ENCODE data around the gene ADGRG6.

DNA sequence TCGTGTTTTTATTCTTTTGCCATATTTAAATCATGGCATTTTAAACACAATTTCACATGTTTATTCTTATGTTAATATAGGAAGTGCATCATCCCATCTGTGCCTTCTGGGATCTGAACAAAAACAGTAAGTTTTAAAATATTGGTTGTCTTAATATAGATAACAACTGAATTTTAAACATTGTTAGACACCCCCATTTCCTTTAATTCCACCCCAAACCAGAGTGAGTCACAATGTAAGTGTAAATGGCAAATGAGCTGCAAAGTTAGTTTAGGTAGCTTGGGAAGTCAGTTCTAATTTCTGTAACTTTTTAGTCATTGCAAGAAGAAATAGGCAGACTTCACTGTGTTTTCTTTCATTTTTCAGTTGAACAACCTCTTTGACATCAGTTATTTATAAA is 108.0 kb downstream of the ADGRG6 start:
- TF ChIP-seq POLR2AphosphoS5 (IDR thresholded peaks at IDR 0.05; ENCODE audit: low read depth, low read length) = no peak
- TF ChIP-seq, protein P1, sequence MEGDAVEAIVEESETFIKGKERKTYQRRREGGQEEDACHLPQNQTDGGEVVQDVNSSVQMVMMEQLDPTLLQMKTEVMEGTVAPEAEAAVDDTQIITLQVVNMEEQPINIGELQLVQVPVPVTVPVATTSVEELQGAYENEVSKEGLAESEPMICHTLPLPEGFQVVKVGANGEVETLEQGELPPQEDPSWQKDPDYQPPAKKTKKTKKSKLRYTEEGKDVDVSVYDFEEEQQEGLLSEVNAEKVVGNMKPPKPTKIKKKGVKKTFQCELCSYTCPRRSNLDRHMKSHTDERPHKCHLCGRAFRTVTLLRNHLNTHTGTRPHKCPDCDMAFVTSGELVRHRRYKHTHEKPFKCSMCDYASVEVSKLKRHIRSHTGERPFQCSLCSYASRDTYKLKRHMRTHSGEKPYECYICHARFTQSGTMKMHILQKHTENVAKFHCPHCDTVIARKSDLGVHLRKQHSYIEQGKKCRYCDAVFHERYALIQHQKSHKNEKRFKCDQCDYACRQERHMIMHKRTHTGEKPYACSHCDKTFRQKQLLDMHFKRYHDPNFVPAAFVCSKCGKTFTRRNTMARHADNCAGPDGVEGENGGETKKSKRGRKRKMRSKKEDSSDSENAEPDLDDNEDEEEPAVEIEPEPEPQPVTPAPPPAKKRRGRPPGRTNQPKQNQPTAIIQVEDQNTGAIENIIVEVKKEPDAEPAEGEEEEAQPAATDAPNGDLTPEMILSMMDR (IDR thresholded peaks at IDR 0.05) = no peak
- no peak for TF ChIP-seq TCF7L2 (IDR thresholded peaks at IDR 0.05; ENCODE audit: low read depth, low read length)
